ENCODE data around the gene PCGF3.

Gene PCGF3

GRCh38 chr4:705278-706082 lies at the start of gene PCGF3:
PCGF3 (plus strand) TSS chr4:705832; CDS start chr4:733681, 27,849 bp downstream.
- peak; percentile 94 to 97 for DNase-seq
- Histone ChIP-seq H3K27me3 (no peaks in the 10 kb centered on the region), H3K4me1 (peaks cover 0 to 35% (median 26%) of the 10 kb centered on the region in 4 donors), H3K36me3 (no peaks in the 10 kb centered on the region), H3K9me3 (no peaks in the 10 kb centered on the region), H3K4me3 (peak within 1 kb of the TSS; percentile 92 to 99), H3K27ac (peak within 1 kb of the TSS; percentile 86 to 93)
- no peak for TF ChIP-seq CTCF (IDR thresholded peaks at IDR 0.05)
- intact Hi-C loops (cut with DNase I; ENCODE audit: low total_unique reads) = loop anchor here (1.0 to 10.0 kb wide), 2 partner anchors 31 to 79 kb away; partner anchors contain the start of genes ATP5ME and MYL5

- Histone ChIP-seq H3K27ac (no peak overlapping the region), H3K9me3 (no peaks in the 10 kb centered on the region), H3K27me3 (peaks cover 0 to 19% of the 10 kb centered on the region in 2 donors), H3K36me3 (no peaks in the 10 kb centered on the region), H3K4me1 (no peaks in the 10 kb centered on the region), H3K4me3 (no peak overlapping the region)
- no peak for TF ChIP-seq CTCF (IDR thresholded peaks at IDR 0.05)
- intact Hi-C loops (cut with DNase I; ENCODE audit: low total_unique reads) = no loop called here
- DNase-seq = no peak
Observed at GRCh38 chr4:656436-657337, 48.9 kb upstream of the PCGF3 start.

- Histone ChIP-seq H3K36me3 (no peaks in the 10 kb centered on the region), H3K4me3 (no peak overlapping the region), H3K27ac (no peak overlapping the region), H3K9me3 (no peaks in the 10 kb centered on the region), H3K4me1 (no peaks in the 10 kb centered on the region), H3K27me3 (peaks cover 0 to 23% of the 10 kb centered on the region in 2 donors)
- DNase-seq = no peak
- no peak for TF ChIP-seq CTCF (IDR thresholded peaks at IDR 0.05)
- intact Hi-C loops (cut with DNase I; ENCODE audit: low total_unique reads) = no loop called here
Observed at GRCh38 chr4:657338-657833, 48.2 kb upstream of the PCGF3 start.

GRCh38 chr4:657834-658667 lies 47.6 kb upstream of the PCGF3 start:
- H3K4me1 ChIP-seq = peaks cover 0 to 1% (median 0%) of the 10 kb centered on the region in 4 donors
- no peaks in the 10 kb centered on the region for H3K9me3 ChIP-seq
- H3K4me3 ChIP-seq = no peak overlapping the region
- TF ChIP-seq CTCF (IDR thresholded peaks at IDR 0.05) = no peak
- DNase-seq = no peak
- H3K36me3 ChIP-seq = no peaks in the 10 kb centered on the region
- no peak overlapping the region for H3K27ac ChIP-seq
- intact Hi-C loops (cut with DNase I; ENCODE audit: low total_unique reads) = no loop called here
- H3K27me3 ChIP-seq = peaks cover 0 to 30% of the 10 kb centered on the region in 2 donors
